Vagina (tissue), 2 donors: ENCODE data around the gene ENO1. TPM values are rescaled to one million over a fixed set of nuclear protein-coding genes. Genes with fewer than 3 reads are reported as not detected.
"Not testable (repeated sequence)": the region's sequence is repeated elsewhere in the genome, so short reads cannot be mapped to it uniquely, and the experiment has no call there.

Experiments
- DNase-seq, 2 donors: peaks; one replicate each; pipeline ENCODE4 v3.0.0-alpha.2; 2017; ENCODE audit errors: extremely low spot score in 2 of 2
- H3K27ac ChIP-seq: fragments of 200-600 bp; sonication (generic); one replicate; pipeline ENCODE4 v1.5.1; 2019
- H3K27me3 ChIP-seq: fragments of 200-600 bp; sonication (generic); one replicate; pipeline ENCODE4 v1.5.1; 2019
- H3K36me3 ChIP-seq, 2 donors: fragments of 200-600 bp; sonication (generic); one replicate each; pipeline ENCODE4 v1.5.1; 2017 to 2019
- H3K4me1 ChIP-seq: fragments of 200-600 bp; sonication (generic); one replicate; pipeline ENCODE4 v1.5.1; 2019
- H3K4me3 ChIP-seq, 2 donors: fragments of 200-600 bp; sonication (generic); 1 replicate in 1 of 2; 2 replicates in 1 of 2; pipeline ENCODE4 v1.5.1; 2016 to 2019
- H3K9me3 ChIP-seq: fragments of 200-600 bp; sonication (generic); one replicate; pipeline ENCODE4 v1.5.1; 2019
- CTCF ChIP-seq, 3 experiments: fragments of 450-650 bp in 2 of 3; fragments of 200-600 bp in 1 of 3; sonication (generic) in 1 of 3; IDR thresholded peaks; one replicate each; pipeline ENCODE4 v1.5.1; 2017 to 2019; ENCODE audit warnings: antibody characterized with exemption in 3 of 3, mild to moderate bottlenecking in 2 of 3, moderate library complexity in 2 of 3
- POLR2A ChIP-seq, 2 donors: fragments of 450-650 bp; IDR thresholded peaks; one replicate each; pipeline ENCODE4 v1.6.1; 2017; ENCODE audit warnings: antibody characterized with exemption in 2 of 2, mild to moderate bottlenecking in 2 of 2, moderate library complexity in 2 of 2
- POLR2AphosphoS5 ChIP-seq, 2 donors: sonication (generic); formaldehyde crosslinking; IDR thresholded peaks; one replicate each; pipeline ENCODE4 v1.9.0; 2017; ENCODE audit warnings: antibody characterized with exemption in 2 of 2, mild to moderate bottlenecking in 2 of 2, low read depth in 1 of 2; ENCODE audit not compliant: insufficient read depth in 1 of 2
- intact Hi-C: fragments of 100-400 bp; cut with DNase I; formaldehyde crosslinking; loops from one replicate; pipeline ENCODE4 v1.15.1; 2023
- total RNA-seq: library from RNA; depleted of rRNA; stranded (reverse); fragments of >200 nt; gene quantifications from one replicate; pipeline ENCODE4 v1.2.3, GENCODE V29; 2016

The ENO1 gene
- total RNA-seq, 1 donor from 2014 or later: 558 TPM

- no peaks in the 10 kb centered on the region for H3K27me3 ChIP-seq
- H3K4me3 ChIP-seq: no peak overlapping the region
- no peak for TF ChIP-seq POLR2A (IDR thresholded peaks at IDR 0.05)
- no peak for TF ChIP-seq POLR2AphosphoS5 (IDR thresholded peaks at IDR 0.05; ENCODE audit: insufficient read depth in 1 of 2, low read depth in 1 of 2)
- no peak for TF ChIP-seq CTCF (IDR thresholded peaks at IDR 0.05)
- no peaks in the 10 kb centered on the region for H3K4me1 ChIP-seq
- intact Hi-C loops: loop anchor here (10.0 kb wide), 1 partner anchor 275 kb away; no protein-coding TSS in a partner anchor
- no peaks in the 10 kb centered on the region for H3K36me3 ChIP-seq
- no peak overlapping the region for H3K27ac ChIP-seq
- DNase-seq: no peak
- no peaks in the 10 kb centered on the region for H3K9me3 ChIP-seq
These were observed 38.5 kb downstream of the ENO1 start for GRCh38 chr1:8839990-8840389.

GRCh38 chr1:8835941-8836643 lies 42.4 kb downstream of the ENO1 start:
- Histone ChIP-seq H3K9me3 (no peaks in the 10 kb centered on the region), H3K36me3 (no peaks in the 10 kb centered on the region), H3K27me3 (no peaks in the 10 kb centered on the region), H3K4me1 (no peaks in the 10 kb centered on the region), H3K4me3 (no peak overlapping the region), H3K27ac (no peak overlapping the region)
- no peak for DNase-seq
- intact Hi-C loops: no loop called here
- TF ChIP-seq POLR2A (IDR thresholded peaks at IDR 0.05) (no peak), POLR2AphosphoS5 (IDR thresholded peaks at IDR 0.05; ENCODE audit: insufficient read depth in 1 of 2, low read depth in 1 of 2) (no peak), CTCF (IDR thresholded peaks at IDR 0.05) (no peak)

GRCh38 chr1:8831340-8831739 lies 47.1 kb downstream of the ENO1 start:
- H3K27ac ChIP-seq: no peak overlapping the region
- H3K4me1 ChIP-seq: no peaks in the 10 kb centered on the region
- intact Hi-C loops: no loop called here
- H3K9me3 ChIP-seq: no peaks in the 10 kb centered on the region
- DNase-seq: no peak
- H3K27me3 ChIP-seq: no peaks in the 10 kb centered on the region
- TF ChIP-seq POLR2AphosphoS5 (IDR thresholded peaks at IDR 0.05; ENCODE audit: insufficient read depth in 1 of 2, low read depth in 1 of 2) (no peak), POLR2A (IDR thresholded peaks at IDR 0.05) (no peak), CTCF (IDR thresholded peaks at IDR 0.05) (no peak)
- H3K4me3 ChIP-seq: no peak overlapping the region
- no peaks in the 10 kb centered on the region for H3K36me3 ChIP-seq

- H3K27me3 ChIP-seq, DNase-seq, H3K27ac ChIP-seq, H3K4me3 ChIP-seq, H3K9me3 ChIP-seq, H3K4me1 ChIP-seq, H3K36me3 ChIP-seq, intact Hi-C loops: not testable (repeated sequence)
These were observed 47.8 kb downstream of the ENO1 start for GRCh38 chr1:8830732-8831131.

GRCh38 chr1:8825985-8826481 lies 52.5 kb downstream of the ENO1 start:
- no peak for DNase-seq
- TF ChIP-seq CTCF (IDR thresholded peaks at IDR 0.05) (no peak), POLR2A (IDR thresholded peaks at IDR 0.05) (no peak), POLR2AphosphoS5 (IDR thresholded peaks at IDR 0.05; ENCODE audit: insufficient read depth in 1 of 2, low read depth in 1 of 2) (peak in 1 of 2 donors; percentile 61)
- intact Hi-C loops: no loop called here
- H3K9me3 ChIP-seq: no peaks in the 10 kb centered on the region
- H3K4me3 ChIP-seq: no peak overlapping the region
- no peaks in the 10 kb centered on the region for H3K27me3 ChIP-seq
- peaks cover 38% of the 10 kb centered on the region for H3K4me1 ChIP-seq
- no peaks in the 10 kb centered on the region for H3K36me3 ChIP-seq
- H3K27ac ChIP-seq: peak overlapping the region; percentile 42
